Endodermal cell (in vitro differentiated cells): ENCODE results near the gene ACVRL1. TPM values are rescaled to one million over a fixed set of nuclear protein-coding genes. Genes with fewer than 3 reads are reported as not detected.

Experiments
- DNase-seq: peaks from one replicate; pipeline ENCODE4 v3.0.0-alpha.2; 2017
- H3K27ac ChIP-seq: 2 replicates; pipeline ENCODE4 v1.5.1; 2013; ENCODE audit warnings: mild to moderate bottlenecking, low read depth, low read length, moderate library complexity
- H3K27me3 ChIP-seq: 2 replicates; pipeline ENCODE4 v1.6.1; 2013; ENCODE audit warnings: mild to moderate bottlenecking, low read length, moderate library complexity; ENCODE audit not compliant: insufficient read depth, control insufficient read depth, poor library complexity, severe bottlenecking
- H3K36me3 ChIP-seq: 2 replicates; pipeline ENCODE4 v1.7.0; 2013; ENCODE audit warnings: mild to moderate bottlenecking, low read length, moderate library complexity; ENCODE audit not compliant: control insufficient read depth, insufficient read depth
- H3K4me1 ChIP-seq: one replicate; pipeline ENCODE4 v1.7.0; 2013; ENCODE audit warnings: low read length; ENCODE audit not compliant: control insufficient read depth, insufficient read depth
- H3K4me3 ChIP-seq: 2 replicates; pipeline ENCODE4 v1.5.1; 2013; ENCODE audit warnings: mild to moderate bottlenecking, low read length, moderate library complexity
- H3K9ac ChIP-seq: 2 replicates; pipeline ENCODE4 v1.6.1; 2013; ENCODE audit warnings: mild to moderate bottlenecking, low read length, moderate library complexity; ENCODE audit not compliant: poor library complexity, severe bottlenecking; ENCODE audit errors: extremely low read depth
- H3K9me3 ChIP-seq: 2 replicates; pipeline ENCODE4 v1.6.1; 2013; ENCODE audit warnings: mild to moderate bottlenecking, low read length, moderate library complexity; ENCODE audit not compliant: control insufficient read depth
- H3K27ac Mint-ChIP-seq: 2 replicates; pipeline ENCODE4 v1.8.0; 2020; ENCODE audit warnings: mixed read lengths
- H3K27me3 Mint-ChIP-seq: 2 replicates; pipeline ENCODE4 v1.8.0; 2021; ENCODE audit warnings: mild to moderate bottlenecking, mixed read lengths; ENCODE audit not compliant: insufficient read depth
- H3K36me3 Mint-ChIP-seq: 2 replicates; pipeline ENCODE4 v1.8.0; 2020; ENCODE audit warnings: low read depth, mixed read lengths
- H3K4me1 Mint-ChIP-seq: 2 replicates; pipeline ENCODE4 v1.8.0; 2020; ENCODE audit warnings: mixed read lengths
- H3K4me3 Mint-ChIP-seq: 2 replicates; pipeline ENCODE4 v1.8.0; 2020; ENCODE audit warnings: mild to moderate bottlenecking, moderate library complexity, mixed read lengths
- H3K9me3 Mint-ChIP-seq: 2 replicates; pipeline ENCODE4 v1.8.0; 2020; ENCODE audit warnings: mild to moderate bottlenecking, mixed read lengths
- CTCF ChIP-seq: fragments of 200-600 bp; sonication (generic); conservative IDR thresholded peaks from 2 replicates; pipeline ENCODE4 v1.5.0; 2021; ENCODE audit warnings: antibody characterized with exemption, mild to moderate bottlenecking
- WGBS, 2 experiments: methylation state at CpG; one replicate each; pipeline versions ENCODE4 v1.1.5 to v1.1.7; 2013; ENCODE audit warnings: missing lambda C conversion rate in 2 of 2, mixed read lengths in 1 of 2; ENCODE audit not compliant: insufficient coverage in 1 of 2, insufficient read length in 1 of 2; 5-methylcytosine and 5-hydroxymethylcytosine counted together
- total RNA-seq, 2 donors: library from RNA; stranded (reverse); fragmentation: NEBNext Ultra II Directional in 1 of 2; extraction: Animal tissue kit (Norgen Biotek cat#: 25700) in 1 of 2; gene quantifications; 2 replicates in 1 of 2; 3 replicates in 1 of 2; pipeline ENCODE4 v1.2.1, GENCODE V29; 2021

Gene ACVRL1
- total RNA-seq, 2 donors from 2014 or later = 0.42 to 0.64 TPM

GRCh38 chr12:51961834-51962233 lies 54.5 kb downstream of the ACVRL1 start:
- H3K27ac Mint-ChIP-seq = no peak overlapping the region
- Histone ChIP-seq H3K27ac (no peak overlapping the region), H3K9ac (no peak overlapping the region), H3K4me3 (no peak overlapping the region), H3K4me1 (peaks cover 7% of the 10 kb centered on the region), H3K9me3 (peaks cover 32% of the 10 kb centered on the region), H3K36me3 (peaks cover 52% of the 10 kb centered on the region), H3K27me3 (no peaks in the 10 kb centered on the region)
- 75 to 86% methylated on average over 1 of the region's 1 CpG for WGBS, 2 experiments
- H3K4me3 Mint-ChIP-seq = no peak overlapping the region
- no peak for TF ChIP-seq CTCF
- peaks cover 6% of the 10 kb centered on the region for H3K9me3 Mint-ChIP-seq
- H3K36me3 Mint-ChIP-seq = peaks cover 66% of the 10 kb centered on the region
- H3K27me3 Mint-ChIP-seq = no peaks in the 10 kb centered on the region
- peaks cover 20% of the 10 kb centered on the region for H3K4me1 Mint-ChIP-seq
- DNase-seq = no peak

- WGBS, 2 experiments = 87 to 100% methylated on average over 2 of the region's 3 CpGs
- Mint-ChIP-seq H3K27me3 (no peaks in the 10 kb centered on the region), H3K27ac (no peak overlapping the region), H3K4me3 (no peak overlapping the region), H3K36me3 (peaks cover 62% of the 10 kb centered on the region), H3K4me1 (peaks cover 20% of the 10 kb centered on the region), H3K9me3 (peaks cover 6% of the 10 kb centered on the region)
- no peak for DNase-seq
- Histone ChIP-seq H3K4me3 (no peak overlapping the region), H3K27me3 (no peaks in the 10 kb centered on the region), H3K4me1 (peaks cover 7% of the 10 kb centered on the region), H3K27ac (no peak overlapping the region), H3K9ac (no peak overlapping the region), H3K9me3 (peaks cover 32% of the 10 kb centered on the region), H3K36me3 (peaks cover 52% of the 10 kb centered on the region)
- no peak for TF ChIP-seq CTCF
Measured at GRCh38 chr12:51962737-51963136, 55.4 kb downstream of the ACVRL1 start.

- H3K9me3 Mint-ChIP-seq = peaks cover 6% of the 10 kb centered on the region
Measured at GRCh38 chr12:51963477-51963876, 56.2 kb downstream of the ACVRL1 start.

More at GRCh38 chr12:51963477-51963876, 56.2 kb downstream of the ACVRL1 start:
- H3K27ac Mint-ChIP-seq = no peak overlapping the region
- H3K36me3 Mint-ChIP-seq = peaks cover 58% of the 10 kb centered on the region
- no peak overlapping the region for H3K27ac ChIP-seq
- no peak for DNase-seq
- H3K4me1 Mint-ChIP-seq = peaks cover 20% of the 10 kb centered on the region
- peaks cover 7% of the 10 kb centered on the region for H3K4me1 ChIP-seq
- no peaks in the 10 kb centered on the region for H3K27me3 ChIP-seq
- H3K4me3 Mint-ChIP-seq = no peak overlapping the region
- no peaks in the 10 kb centered on the region for H3K27me3 Mint-ChIP-seq
- 81 to 100% methylated on average over 1 to 3 of the region's 4 CpGs for WGBS, 2 experiments
- no peak for TF ChIP-seq CTCF
- peaks cover 52% of the 10 kb centered on the region for H3K36me3 ChIP-seq
- H3K4me3 ChIP-seq = no peak overlapping the region
- no peak overlapping the region for H3K9ac ChIP-seq
- H3K9me3 ChIP-seq = peaks cover 32% of the 10 kb centered on the region
